Dedifferentiated amniotic fluid mesenchymal stem cell (primary cell): ENCODE data around the gene GRK5.

Source experiments
- DNase-seq: peaks from one replicate; pipeline ENCODE4 v3.0.0-alpha.2; 2016; ENCODE audit errors: extremely low spot score

The GRK5 gene

DNA sequence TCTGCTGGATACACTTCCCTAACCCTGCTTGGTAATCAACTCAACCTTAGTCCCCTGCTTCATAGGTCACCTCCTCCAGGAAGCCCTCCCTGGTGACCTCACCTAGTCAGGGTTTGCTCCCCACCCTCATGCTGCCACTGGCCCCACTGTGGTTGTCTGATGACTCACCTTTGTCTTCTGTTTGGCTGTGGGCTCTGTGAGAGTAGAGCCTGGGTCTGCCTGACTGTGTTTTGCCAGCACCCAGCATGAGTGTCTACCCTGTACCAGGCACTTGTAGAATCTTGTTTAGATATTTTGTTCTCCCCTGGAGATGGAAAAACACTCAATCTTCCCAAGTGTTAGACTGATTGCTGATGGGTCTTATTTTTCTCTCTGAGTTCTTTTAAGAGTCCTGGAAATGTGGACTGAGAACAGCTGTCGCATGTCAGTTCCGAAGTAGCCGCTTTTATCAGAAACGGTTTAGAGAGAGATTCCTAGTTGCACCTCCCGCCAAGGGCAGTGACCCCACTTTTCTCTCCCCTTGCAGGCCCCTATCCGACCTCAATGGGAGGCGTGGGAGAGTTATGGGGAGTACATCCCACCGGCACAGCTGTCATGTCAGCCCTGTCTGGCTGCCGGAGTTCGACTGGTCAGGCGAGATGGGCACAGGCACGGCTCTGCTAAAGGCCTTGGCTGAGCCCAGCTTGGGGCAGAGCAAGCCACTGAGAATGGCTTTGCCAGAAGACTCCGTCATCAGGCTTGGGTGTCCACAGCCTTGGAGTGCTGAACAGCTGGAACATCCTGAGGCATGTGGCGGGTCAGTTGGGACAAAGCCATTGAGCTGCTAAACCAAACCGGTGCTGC, 134.3 kb downstream of the GRK5 start:
- DNase-seq = no peak

DNA sequence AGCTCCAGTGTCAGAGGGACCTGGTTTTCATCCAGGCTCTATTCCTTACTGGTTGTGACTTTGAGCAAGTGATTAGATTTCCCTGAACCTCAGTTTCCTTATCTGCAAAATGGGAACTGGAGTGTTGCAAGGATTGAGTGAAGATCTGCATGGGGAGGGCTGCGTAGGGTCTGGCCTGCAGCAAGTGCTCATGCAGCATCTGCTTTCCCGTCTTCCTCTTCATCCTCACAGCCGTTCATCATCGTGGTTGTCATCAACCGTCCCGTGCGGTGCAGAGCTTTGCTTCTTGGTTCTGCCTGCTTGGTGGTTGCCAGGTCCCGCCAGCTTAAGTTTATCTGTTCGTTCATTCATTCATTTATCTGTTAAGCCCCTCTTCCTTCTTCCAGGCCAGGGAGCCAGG, 135.0 kb downstream of the GRK5 start:
- DNase-seq = no peak

DNA sequence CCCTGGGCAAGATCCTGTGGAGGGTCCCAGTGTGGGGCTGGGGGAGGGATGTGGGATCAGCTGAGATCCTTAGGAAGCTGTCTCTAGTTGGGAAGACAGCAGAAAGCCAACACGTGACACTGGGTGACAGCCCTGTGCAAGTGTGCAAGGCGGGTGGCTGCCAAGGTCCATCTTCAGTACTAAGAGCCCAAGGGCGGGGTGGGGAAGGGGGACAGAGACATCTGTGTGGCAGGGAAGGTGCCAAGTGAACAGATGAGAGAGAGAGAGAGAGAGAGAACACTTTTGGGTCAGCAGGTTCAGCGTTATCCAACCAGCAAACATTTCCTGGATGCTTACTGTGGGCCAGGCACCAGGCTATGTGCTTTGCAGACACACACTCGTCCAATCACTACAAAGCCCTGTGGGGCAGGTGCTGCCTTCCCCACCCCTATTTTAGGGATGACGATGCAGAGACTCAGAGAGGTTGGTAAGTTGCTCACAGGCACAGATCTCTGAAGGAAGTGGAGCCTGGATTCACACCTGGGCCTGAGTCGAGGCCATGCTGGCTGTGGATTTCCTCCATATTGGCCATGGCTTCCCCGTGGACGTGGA, 135.7 kb downstream of the GRK5 start:
- no peak for DNase-seq

DNA sequence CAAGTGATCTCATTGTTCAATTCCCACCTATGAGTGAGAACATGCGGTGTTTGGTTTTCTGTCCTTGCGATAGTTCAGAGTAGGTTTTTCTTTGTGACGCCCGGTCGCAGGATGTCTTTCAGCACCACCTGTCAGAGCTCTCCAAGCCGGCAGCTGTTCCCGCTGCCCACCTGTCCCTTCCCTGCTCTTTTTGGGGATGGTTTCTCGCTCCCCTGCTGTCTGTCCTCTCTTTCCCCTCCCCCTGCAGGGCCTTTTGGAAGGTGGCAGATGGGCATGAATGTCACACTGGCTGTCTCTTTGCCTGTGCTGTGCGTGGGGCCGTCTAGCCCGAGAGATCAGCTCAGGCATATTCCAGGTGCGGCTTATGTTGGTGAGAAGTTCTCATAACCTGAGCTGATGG, 137.0 kb downstream of the GRK5 start:
- DNase-seq = no peak

DNA sequence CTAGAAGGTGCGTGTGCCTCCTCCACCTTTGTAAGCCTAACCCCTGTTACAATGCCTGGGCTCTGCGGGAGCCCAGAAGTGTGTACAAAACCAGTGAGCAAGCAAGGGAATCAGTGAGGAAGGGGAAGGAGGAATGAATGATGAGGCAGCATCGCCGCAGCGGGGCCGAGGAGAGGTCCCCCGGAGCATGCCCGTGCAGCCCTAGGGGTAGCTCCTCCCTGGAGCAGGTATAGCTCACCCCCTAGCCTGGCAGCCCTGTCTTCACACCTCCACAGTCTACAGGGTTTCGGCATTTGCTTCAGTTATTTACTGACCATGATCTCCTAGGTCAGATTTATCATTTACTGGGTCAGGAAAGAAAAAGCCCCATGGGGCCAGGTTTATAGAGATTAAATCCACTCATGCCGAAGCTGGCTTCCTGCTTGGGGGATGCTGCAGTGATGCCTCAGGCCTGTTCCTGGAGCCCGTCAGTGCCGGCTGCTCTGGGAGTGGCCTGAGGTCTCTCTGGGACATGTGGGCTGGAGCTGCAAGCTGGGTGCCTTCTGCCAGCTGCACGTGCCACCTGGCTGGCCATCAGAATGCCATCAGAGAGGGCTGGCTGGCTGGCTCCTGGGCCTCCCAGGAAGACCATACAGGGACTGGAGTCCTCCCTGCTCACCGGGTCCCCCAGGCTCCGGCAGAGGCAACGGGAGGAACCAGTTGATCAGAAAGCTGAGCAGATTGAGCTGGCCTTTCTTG, 138.9 kb downstream of the GRK5 start:
- no peak for DNase-seq

DNA sequence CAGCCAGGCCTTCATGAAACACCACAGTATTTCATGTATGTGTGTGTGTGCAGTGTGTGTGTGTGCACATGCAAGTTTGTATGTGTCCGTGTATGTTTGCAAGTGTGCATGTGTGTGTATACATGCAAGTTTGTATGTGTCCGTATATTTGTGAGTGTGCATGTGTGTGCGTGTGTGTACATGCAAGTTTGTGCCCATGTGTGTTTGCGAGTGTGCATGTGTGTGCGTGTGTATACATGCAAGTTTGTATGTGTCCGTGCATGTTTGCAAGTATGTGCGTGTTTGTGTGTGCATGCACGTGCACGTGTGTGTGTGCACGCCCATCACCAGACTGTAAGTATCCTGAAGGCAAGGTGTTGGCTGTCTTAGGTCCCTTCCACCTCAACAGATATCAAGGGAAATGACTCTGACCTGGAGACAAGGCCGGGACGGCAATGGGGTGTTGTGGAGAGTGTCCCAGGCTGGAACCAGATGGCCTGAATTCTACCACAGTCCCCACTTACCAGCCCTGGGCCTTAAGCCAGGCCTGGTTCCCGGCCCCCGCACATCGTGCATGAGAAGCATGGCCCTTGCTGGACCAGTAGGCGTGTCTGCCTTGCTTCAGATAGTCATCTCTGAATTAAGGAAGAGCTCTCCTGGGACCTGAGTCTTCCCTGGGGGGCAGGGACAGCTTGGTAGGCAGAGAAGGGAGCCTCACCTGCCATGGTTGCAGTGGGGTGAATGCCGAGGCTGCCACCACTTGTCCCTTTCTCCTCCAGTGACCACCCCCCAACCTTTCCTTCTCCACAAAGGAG, 140.0 kb downstream of the GRK5 start:
- DNase-seq = no peak

DNA sequence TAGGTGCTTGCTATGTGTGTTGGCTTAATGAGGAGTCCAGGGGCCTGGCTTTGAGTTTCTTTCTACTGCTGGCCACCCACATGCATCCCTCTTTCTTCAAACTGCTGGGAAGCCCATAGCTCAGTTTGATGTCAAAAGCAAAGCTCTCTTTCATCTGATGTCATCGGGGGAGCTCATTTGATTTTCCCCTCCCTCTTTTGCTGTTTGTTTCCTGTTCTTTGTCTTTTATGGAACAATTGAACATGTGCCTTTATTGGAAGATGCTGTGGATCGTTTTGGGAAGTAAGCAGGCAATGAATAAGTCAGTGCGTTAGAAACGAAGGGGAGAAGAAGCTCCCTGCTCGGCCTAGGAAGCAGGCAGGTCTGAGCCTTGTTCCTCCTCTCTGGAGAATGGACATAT, 140.7 kb downstream of the GRK5 start:
- no peak for DNase-seq

DNA sequence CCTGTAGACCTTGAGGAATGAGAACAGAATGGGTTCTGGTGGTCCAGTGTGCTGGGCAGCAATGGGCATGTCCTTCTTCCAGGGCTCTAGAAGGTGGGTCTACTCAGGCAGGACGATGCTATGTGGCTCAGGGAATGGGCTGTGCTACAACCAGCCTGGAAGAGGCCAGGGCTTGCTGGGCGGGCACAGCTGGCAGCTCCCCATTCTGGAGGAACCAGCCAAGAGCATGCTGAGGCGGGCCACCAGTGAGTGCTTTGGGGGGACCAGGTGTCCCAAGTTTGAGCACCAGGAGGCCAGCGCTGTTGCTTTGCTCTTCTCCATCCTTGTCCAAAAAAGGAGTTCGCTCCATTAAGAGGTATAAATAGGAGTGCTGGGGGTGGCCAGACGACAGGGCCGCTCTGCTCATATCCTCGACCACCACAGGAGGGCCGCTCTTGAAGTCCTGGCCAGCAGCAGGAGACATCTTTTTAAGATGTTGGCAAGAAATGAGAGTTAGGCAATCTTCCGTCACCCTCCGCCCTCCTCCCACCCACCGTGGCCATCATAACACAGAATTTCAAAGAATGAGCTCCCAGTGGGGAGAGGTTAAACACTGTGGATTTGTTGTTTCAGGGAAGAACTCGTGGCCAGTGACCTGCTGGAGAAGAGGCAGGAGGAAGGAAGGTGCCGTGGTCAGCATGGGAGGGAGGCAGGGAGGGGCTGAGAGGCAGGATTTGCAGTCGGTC, 141.3 kb downstream of the GRK5 start:
- no peak for DNase-seq

DNA sequence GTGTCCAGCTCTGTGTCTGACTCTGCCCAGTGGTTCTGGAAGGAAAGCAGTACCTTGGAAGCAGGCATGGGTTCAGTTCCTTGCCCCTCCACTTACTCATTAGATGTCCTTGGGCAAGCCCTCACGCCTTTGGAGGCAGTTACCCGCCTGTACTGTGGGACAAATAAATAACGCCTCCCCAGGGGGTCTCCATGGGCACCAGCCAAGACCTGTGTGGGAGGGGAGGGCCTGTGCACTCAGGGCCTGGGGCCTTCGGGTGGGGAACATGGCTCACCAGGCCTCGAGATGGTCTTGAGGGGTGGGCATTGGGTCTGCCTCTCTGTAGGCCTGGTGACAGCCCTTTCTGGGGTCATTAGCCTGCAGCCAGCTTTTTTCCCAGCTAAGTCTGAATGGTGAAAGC, 142.0 kb downstream of the GRK5 start:
- DNase-seq = no peak

DNA sequence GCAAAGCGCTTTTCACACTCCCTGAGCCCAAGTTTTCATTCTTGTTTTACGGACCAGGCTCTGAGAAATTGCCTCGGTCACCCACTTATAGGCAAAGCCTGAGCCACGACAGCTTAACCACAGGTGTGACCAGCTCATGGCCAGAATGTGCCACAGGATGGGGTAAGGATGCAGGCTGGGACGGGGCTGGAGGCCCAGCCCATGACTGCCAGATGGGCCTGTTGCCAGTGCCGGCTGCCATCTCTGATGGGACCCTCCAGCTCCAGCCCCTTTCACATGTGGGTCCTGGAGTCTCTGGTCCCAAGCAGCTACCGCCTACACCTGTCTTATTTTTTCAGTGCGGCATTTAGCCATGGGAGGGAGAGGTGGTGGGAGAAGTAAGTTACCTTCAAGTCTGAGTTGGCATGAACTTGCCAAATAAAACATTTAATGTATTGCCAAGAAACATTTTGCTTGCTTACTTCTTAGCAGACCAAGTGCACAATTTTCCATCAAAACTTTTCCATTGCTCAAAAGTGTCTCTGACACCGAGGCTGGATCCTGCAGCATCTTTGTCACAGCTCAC, 142.6 kb downstream of the GRK5 start:
- DNase-seq = no peak

DNA sequence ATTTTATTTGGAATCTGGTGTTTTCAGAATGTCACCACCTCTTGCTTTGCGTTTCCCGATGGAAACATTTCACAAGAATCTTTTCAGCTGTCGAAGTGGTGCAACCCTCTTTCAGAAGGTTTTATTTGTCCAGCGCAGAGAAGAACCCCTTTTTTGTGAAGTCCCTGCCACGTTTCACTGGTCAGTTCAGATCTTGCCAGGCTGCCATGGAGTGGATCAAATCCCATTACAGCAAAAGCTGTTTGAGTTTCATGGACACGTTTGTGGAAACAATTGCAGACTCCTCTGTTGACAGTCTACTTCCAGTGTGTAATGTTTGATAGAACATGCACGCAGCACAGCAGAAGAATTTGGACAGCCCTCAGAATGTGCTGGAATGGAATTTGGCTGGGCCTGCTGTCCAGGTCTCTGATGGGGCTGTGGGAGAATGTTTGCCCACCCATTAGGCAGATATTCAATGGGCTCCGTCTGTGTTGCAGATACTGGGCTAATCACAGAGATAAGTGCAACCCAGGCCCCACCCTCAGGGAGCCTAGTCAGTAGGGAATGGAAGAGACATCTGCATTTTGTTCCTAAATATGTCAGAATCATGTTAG, 143.2 kb downstream of the GRK5 start:
- DNase-seq = no peak

DNA sequence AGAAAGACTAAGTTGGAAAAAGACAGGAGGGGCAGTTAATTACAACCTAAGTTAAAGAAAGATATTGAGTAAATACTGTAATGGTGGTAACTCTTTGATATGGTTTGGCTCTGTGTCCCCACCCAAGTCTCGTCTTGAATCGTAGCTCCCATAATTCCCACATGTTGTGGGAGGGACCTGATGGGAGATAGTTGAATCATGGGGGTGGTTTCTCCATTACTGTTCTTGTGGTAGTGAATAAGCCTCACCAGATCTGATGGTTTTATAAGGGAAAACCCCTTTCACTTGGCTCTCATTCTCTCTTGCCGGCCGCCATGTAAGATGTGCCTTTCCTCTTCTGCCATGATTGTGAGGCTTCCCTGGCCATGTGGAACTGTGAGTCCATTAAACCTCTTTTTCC, 143.8 kb downstream of the GRK5 start:
- DNase-seq = no peak

DNA sequence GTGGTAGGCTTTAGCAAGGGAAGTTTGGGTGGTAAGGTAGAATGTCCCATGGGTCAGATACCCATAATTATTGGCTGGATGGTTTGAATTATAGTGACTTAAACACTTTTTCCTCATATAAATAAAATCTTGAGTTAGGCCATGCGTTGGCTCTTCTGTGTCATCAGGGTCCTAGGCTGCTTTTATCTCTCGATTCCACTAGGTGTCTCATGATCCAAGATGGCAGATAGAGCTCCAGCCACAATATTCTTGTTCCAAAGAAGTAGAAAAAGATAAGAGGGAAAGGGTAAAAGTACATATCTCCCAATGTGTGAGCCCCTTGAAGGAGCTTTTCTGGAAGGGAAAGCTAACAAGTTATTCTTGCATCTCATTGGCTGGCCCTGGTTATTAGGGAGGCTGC, 144.7 kb downstream of the GRK5 start:
- no peak for DNase-seq

DNA sequence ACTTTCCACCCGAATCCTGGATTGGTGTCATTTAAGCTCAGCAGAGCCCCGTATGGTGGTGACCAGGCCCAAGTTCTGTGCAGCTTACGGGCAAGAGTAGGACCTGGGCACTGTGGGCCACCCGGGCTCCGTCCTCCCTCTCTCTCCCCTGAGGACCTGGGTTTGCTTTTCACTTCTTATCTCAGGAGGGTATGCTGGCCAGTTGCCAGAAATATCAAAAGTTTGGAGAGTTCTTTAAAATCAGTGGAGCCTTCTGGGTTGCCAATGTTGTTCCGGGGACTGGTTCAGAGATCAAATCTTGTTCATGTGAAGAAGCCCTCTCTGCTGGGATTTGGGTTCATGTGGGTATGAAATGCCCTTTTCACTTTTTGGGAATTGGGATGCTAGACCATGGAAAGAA, 145.4 kb downstream of the GRK5 start:
- no peak for DNase-seq

DNA sequence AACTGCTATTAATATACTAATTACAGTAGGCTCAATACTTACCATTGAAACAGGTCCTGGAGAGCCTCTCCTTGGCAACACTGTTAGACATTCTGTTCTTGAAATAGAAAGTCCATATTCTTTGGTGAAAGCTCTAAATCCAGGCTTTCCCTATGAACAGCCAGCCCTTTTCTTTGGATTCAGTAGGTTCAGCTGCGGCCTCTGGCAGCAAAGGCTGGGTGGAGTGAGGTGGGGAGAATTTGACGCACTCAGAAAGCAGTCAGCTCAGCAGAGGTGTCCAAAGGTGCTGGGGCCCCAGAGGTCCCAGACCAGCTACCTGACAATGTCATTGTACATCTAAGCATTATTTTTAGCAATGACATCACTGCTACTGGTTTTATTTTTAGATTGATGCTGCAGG, 146.1 kb downstream of the GRK5 start:
- DNase-seq = no peak

DNA sequence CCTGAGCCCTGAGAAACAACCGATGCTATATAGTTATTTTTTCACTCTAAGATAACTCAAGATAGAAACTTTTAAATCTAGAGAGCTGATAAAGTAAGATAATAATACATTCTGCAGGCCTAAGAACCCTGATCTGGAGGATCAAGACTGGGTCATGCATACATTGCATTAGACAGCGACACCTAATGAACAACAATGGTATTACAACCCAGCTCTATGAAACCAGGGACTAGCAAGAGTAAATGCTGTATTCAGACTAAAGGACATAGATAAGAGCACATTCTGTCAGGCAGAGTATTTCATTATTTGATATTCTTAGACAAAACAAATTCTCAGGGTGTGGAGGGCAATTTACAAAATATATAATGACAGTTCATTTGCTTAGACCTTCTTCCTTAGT, 148.6 kb downstream of the GRK5 start:
- no peak for DNase-seq

DNA sequence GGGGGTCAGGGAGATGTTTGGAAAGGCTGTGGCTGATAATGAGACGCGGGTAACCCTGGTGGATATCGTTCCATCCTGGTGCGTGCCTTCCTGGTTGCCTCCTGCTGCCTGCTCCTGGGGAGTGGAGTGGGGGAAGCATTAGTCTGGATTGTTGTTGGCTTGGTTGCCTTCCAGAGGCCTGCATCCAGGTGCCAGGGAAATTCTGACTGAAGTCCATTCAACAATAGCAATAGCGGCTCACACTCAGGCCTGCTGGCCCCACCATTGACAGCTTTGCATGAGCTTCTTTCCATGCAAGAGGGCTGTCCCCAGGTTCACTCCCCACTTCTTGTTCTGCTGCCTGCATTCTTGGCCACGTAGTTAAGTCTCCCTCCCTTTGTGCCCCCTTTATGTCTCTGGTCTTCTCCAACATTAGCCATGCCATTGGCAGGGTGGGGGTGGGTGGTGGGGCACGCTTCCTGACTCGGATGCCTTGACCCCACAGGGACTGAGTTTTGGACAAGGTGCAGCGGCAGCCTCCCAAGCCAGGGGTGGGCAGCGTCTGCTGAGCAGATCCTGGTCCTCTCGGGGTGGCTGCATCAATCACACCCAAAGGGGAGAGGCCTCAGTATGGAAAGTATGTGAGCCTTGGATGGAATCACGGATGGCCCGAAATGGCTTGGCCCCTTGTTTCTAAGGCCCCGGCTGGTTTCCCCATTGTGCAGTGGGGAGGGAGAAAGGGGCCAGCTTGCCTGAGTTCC, 150.2 kb downstream of the GRK5 start:
- no peak for DNase-seq

DNA sequence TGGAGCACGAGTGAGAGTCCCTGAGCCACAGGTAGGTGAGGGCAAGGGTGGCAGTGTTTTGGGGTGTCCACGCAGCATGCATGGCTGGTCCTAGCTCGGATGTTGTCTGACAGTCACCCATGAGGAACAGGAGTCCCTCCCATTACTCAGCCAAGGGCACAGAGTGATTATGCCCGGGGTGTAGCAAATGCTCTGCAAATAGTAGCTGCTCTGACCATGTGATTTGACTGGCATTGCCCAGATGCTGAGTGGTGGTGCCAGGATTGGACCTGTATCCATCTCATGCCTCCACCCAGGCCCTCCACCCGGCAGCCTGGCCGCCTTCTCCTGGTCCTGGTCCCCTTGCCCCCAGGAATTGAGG, 150.8 kb downstream of the GRK5 start:
- no peak for DNase-seq

DNA sequence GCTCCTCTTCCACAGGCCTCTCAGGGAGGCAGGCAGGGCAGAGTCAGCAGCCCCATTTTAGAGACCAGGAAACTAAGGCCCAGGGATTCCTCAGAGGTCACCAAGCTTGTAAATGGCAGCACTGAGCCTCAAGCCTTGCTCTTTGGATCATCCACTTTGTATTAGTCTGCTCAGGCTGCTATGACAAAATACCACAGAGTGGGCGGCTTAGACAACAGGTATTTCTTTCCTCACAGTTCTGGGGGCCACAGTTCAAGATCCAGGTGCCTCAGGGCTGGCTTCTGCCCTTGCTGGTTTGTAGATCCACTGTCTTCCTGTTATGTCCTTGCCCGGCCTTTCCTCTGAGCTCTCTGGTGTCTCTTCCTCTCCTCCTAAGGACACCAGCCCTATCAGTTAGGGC, 151.2 kb downstream of the GRK5 start:
- no peak for DNase-seq

DNA sequence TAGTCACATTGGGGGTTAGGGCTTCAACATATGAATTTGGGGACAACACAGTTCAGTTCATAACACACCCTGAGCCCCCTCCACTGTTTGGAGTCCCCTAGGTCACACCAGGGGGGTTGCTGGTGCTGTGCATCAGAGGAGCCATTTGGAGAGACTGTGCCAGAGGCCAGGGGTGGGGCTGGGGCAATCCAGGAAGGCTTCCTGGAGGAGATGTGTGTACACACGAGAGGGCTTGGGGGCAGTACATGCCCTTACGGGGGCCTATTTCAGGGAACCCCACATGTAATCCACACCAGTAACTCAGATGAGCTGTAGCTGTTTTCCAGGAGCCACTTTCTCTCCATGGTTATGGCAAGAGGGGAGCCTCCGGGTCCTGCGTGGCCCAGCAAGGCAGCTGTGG, 151.7 kb downstream of the GRK5 start:
- DNase-seq = no peak
